Measurements from ENCODE around the gene C22orf23.

DNA sequence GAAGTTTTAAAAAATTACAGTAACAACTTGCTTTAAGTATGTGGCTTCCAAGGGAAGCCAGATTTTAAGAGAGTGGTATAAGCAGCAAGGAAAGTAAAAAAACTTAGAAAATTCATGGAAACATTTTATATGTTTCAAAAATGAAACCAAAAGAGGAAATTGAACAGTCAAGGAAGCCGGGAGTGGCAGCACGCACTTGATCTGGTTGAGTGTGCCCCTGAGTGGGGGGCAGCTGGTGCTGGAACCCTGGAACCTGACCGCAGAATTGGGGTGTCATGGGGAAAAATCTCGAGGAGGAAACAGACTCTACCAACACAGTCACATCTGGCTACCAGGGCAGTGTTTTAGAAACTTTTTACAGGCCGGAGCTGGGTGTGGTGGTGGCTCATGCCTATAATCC lies 33.3 kb downstream of the C22orf23 start:
- no peak for TF ChIP-seq SP1 (IDR thresholded peaks at IDR 0.05)
- TF ChIP-seq FOXM1 (IDR thresholded peaks at IDR 0.05; ENCODE audit: borderline replicate concordance), result no peak
- no peak for TF ChIP-seq SUZ12 (IDR thresholded peaks at IDR 0.05)
- TF ChIP-seq FOXK2 (IDR thresholded peaks at IDR 0.05), result no peak
- no peak for TF ChIP-seq ELF4 (IDR thresholded peaks at IDR 0.05)
- no peak for TF ChIP-seq BHLHE40 (IDR thresholded peaks at IDR 0.05; ENCODE audit: borderline replicate concordance)
- no peak for TF ChIP-seq HDGF (IDR thresholded peaks at IDR 0.05; ENCODE audit: borderline replicate concordance)
- no peak for TF ChIP-seq ZNF384 (IDR thresholded peaks at IDR 0.05)
- TF ChIP-seq FOXA1 (IDR thresholded peaks at IDR 0.05), result no peak
- TF ChIP-seq CTBP1 (IDR thresholded peaks at IDR 0.05; ENCODE audit: borderline replicate concordance), result no peak

Measured in HEK293T (cell line).